PC-9 (cell line): ENCODE results near the gene NAGK. TPM values are rescaled to one million over a fixed set of nuclear protein-coding genes. Genes with fewer than 3 reads are reported as not detected.
"Not testable (repeated sequence)": the region's sequence is repeated elsewhere in the genome, so short reads cannot be mapped to it uniquely, and the experiment has no call there.

Source experiments
- Bru-seq: library from RNA; stranded (reverse); fragments of 400-500 nt; gene quantifications from one replicate; lab custom pipeline; 2021; lab: Mats Ljungman, UMichigan
- BruChase-seq, 2 experiments: library from RNA; stranded (reverse); fragments of 400-500 nt; gene quantifications; one replicate each; lab custom pipeline; 2021; lab: Mats Ljungman, UMichigan
- BruUV-seq: library from RNA; stranded (reverse); fragments of 400-500 nt; replicated peaks from 2 replicates; lab custom pipeline; 2021; lab: Mats Ljungman, UMichigan
- CTCF ChIA-PET: fragments of 300-600 bp; sonication (Branson Sonifier 250); formaldehyde crosslinking; loops from one replicate; lab custom pipeline; 2022; ENCODE audit warnings: antibody characterized with exemption; lab: Charles Lee
- POLR2A ChIA-PET: fragments of 300-600 bp; sonication (Branson Sonifier 250); formaldehyde crosslinking; loops from one replicate; lab custom pipeline; 2022; ENCODE audit warnings: antibody characterized with exemption; ENCODE audit not compliant: unreplicated experiment; lab: Charles Lee
- DNase-seq, 2 experiments: peaks; one replicate each; pipeline versions ENCODE4 v3.0.0 to v3.0.0-alpha.2; 2015 to 2022; ENCODE audit warnings: mixed read lengths in 1 of 2
- H2AFZ ChIP-seq: fragments of 200-600 bp; sonication (generic); 2 replicates; pipeline ENCODE4 v1.8.1; 2017; ENCODE audit warnings: antibody characterized with exemption
- H3F3A ChIP-seq: fragments of 200-600 bp; sonication (generic); 2 replicates; pipeline ENCODE4 v1.8.1; 2017; ENCODE audit warnings: antibody characterized with exemption, mild to moderate bottlenecking, low read depth; ENCODE audit not compliant: insufficient read depth
- H3K27ac ChIP-seq: fragments of 200-600 bp; sonication (generic); 2 replicates; pipeline ENCODE4 v1.6.1; 2016; ENCODE audit warnings: mixed run types
- H3K27me3 ChIP-seq: fragments of 200-600 bp; sonication (generic); 2 replicates; pipeline ENCODE4 v1.6.1; 2016; ENCODE audit warnings: low read depth, mixed run types; ENCODE audit not compliant: insufficient read depth
- H3K36me3 ChIP-seq: fragments of 200-600 bp; sonication (generic); 2 replicates; pipeline ENCODE4 v1.6.1; 2016; ENCODE audit warnings: low read depth, mixed run types
- H3K4me1 ChIP-seq: fragments of 200-600 bp; sonication (generic); replicated peaks from 2 replicates; pipeline ENCODE4 v1.6.1; 2016; ENCODE audit warnings: mixed run types; ENCODE audit not compliant: insufficient read depth
- H3K4me2 ChIP-seq: fragments of 200-600 bp; sonication (generic); 2 replicates; pipeline ENCODE4 v1.6.1; 2017; ENCODE audit warnings: mixed run types
- H3K4me3 ChIP-seq: fragments of 200-600 bp; sonication (generic); 2 replicates; pipeline ENCODE4 v1.6.1; 2016; ENCODE audit warnings: mixed run types
- H3K79me2 ChIP-seq: fragments of 200-600 bp; sonication (generic); 2 replicates; pipeline ENCODE4 v1.6.1; 2017; ENCODE audit warnings: low read depth, mixed run types
- H3K9me2 ChIP-seq: fragments of 200-600 bp; sonication (generic); 2 replicates; pipeline ENCODE4 v1.8.1; 2017; ENCODE audit warnings: mild to moderate bottlenecking; ENCODE audit not compliant: insufficient read depth
- H3K9me3 ChIP-seq: fragments of 200-600 bp; sonication (generic); 2 replicates; pipeline ENCODE4 v1.8.1; 2016; ENCODE audit warnings: low read depth; ENCODE audit not compliant: insufficient read depth
- H4K20me1 ChIP-seq: fragments of 200-600 bp; sonication (generic); 2 replicates; pipeline ENCODE4 v1.8.1; 2017; ENCODE audit not compliant: insufficient read depth
- CTCF ChIP-seq: fragments of 200-600 bp; sonication (generic); conservative IDR thresholded peaks from 2 replicates; pipeline ENCODE4 v1.6.1; 2017; ENCODE audit warnings: mixed run types, antibody characterized with exemption, mild to moderate bottlenecking, moderate library complexity
- EZH2 ChIP-seq: fragments of 200-600 bp; sonication (generic); IDR thresholded peaks from 2 replicates; pipeline ENCODE4 v1.8.0; 2017; ENCODE audit warnings: antibody characterized with exemption, low read depth
- intact Hi-C: fragments of 100-400 bp; cut with micrococcal nuclease; formaldehyde crosslinking; loops from one replicate; pipeline ENCODE4 v1.10.0; 2022; ENCODE audit not compliant: unreplicated experiment
- long read RNA-seq: library from polyadenylated mRNA; stranded (forward); transcript quantifications from one replicate; pipeline ENCODE4 v2.0.0, GENCODE V29; 2022
- total RNA-seq: library from RNA; stranded (reverse); gene quantifications from 2 replicates; pipeline ENCODE4 v1.2.3, GENCODE V29; 2021

Gene NAGK
- total RNA-seq (32.6 and 34.1 TPM in 2 replicates), Bru-seq, nascent RNA (percentile 54 among the genes with signal in this experiment), BruChase-seq, experiment 1, labeled RNA remaining after a 2-hour chase (percentile 60 among the genes with signal in this experiment), BruChase-seq, experiment 2, labeled RNA remaining after a 6-hour chase (percentile 64 among the genes with signal in this experiment)
- long read RNA-seq, transcript NAGK-229 (10 exons, 1,801 nt) = major isoform, 23 of 33 reads
- long read RNA-seq, partial matches to known transcripts = 1 of 33 reads
- long read RNA-seq, other reads (novel, unspliced or antisense) = 7 of 33 reads

GRCh38 chr2:71068218-71069035 is at the start of gene NAGK:
Gene NAGK (plus strand): TSS chr2:71068648. CDS start chr2:71068684, 36 bp downstream.
- H4K20me1 ChIP-seq = no peaks in the 10 kb centered on the region
- H2AFZ ChIP-seq = peak within 1 kb of the TSS; percentile 84
- peaks cover 24% of the 10 kb centered on the region for H3K79me2 ChIP-seq
- peaks cover 12% of the 10 kb centered on the region; the same call in 1 of the 2 replicates for H3F3A ChIP-seq
- H3K4me3 ChIP-seq = peak within 1 kb of the TSS; percentile 72
- no peaks in the 10 kb centered on the region for H3K27me3 ChIP-seq
- POLR2A ChIA-PET = interaction anchor here (0.6 to 1.0 kb wide), 4 partner anchors 61 to 1906 kb away, joined by 3 to 4 read pairs (median 4); partner anchors contain the start of gene MCEE
- peak; percentile 86 to 96 for DNase-seq
- no peaks in the 10 kb centered on the region for H3K36me3 ChIP-seq
- H3K9me3 ChIP-seq = no peaks in the 10 kb centered on the region
- H3K4me1 ChIP-seq = peaks cover 25% of the 10 kb centered on the region
- intact Hi-C loops = loop anchor here (1.0 to 5.0 kb wide), 2 partner anchors 46 to 62 kb away; partner anchors contain the start of genes MCEE and MPHOSPH10
- CTCF ChIA-PET = interaction anchor here (0.6 to 1.1 kb wide), 6 partner anchors 17 to 451 kb away, joined by 3 to 11 read pairs (median 4); partner anchors contain the start of gene ZNF638
- TF ChIP-seq EZH2 (no peak), CTCF (no peak)
- no peaks in the 10 kb centered on the region for H3K9me2 ChIP-seq
- peak within 1 kb of the TSS; percentile 95 for H3K4me2 ChIP-seq
- BruUV-seq = no TSS peak
- peak within 1 kb of the TSS; percentile 40 for H3K27ac ChIP-seq

- H3K79me2 ChIP-seq, CTCF ChIA-PET, H2AFZ ChIP-seq, H3K9me2 ChIP-seq, H3F3A ChIP-seq, H3K27me3 ChIP-seq, POLR2A ChIA-PET, H3K27ac ChIP-seq, H3K9me3 ChIP-seq, H3K4me2 ChIP-seq, DNase-seq, BruUV-seq, H3K36me3 ChIP-seq, H3K4me3 ChIP-seq, H4K20me1 ChIP-seq: not testable (repeated sequence)
- intact Hi-C loops = loop anchor here (5.0 kb wide), 1 partner anchor 47 kb away; the partner anchor contains the start of gene NAGK
- peaks cover 15% of the 10 kb centered on the region for H3K4me1 ChIP-seq
Observed at GRCh38 chr2:71019989-71020388, 48.5 kb upstream of the NAGK start.

GRCh38 chr2:71021394-71021793 is 47.1 kb upstream of the NAGK start:
- DNase-seq, H4K20me1 ChIP-seq, H3F3A ChIP-seq, H2AFZ ChIP-seq, H3K9me3 ChIP-seq, H3K27me3 ChIP-seq, H3K36me3 ChIP-seq, H3K9me2 ChIP-seq, H3K4me2 ChIP-seq, H3K27ac ChIP-seq, H3K79me2 ChIP-seq, CTCF ChIA-PET, H3K4me3 ChIP-seq, BruUV-seq, POLR2A ChIA-PET: not testable (repeated sequence)
- intact Hi-C loops = loop anchor here (5.0 kb wide), 1 partner anchor 46 kb away; the partner anchor contains the start of gene NAGK
- H3K4me1 ChIP-seq = peaks cover 25% of the 10 kb centered on the region
